COLO668 (cell line): ENCODE results near the gene KCNIP2.
A peak's percentile ranks its signal among the peaks of the same experiment; 100 is the strongest.
"Not testable (repeated sequence)": the region's sequence is repeated elsewhere in the genome, so short reads cannot be mapped to it uniquely, and the experiment has no call there.

Experiments used
- DNase-seq: peaks from one replicate; lab custom pipeline; 2025; ENCODE audit not compliant: unreplicated experiment; lab: John Stamatoyannopoulos, UW

The KCNIP2 gene

GRCh38 chr10:101828766-101829551, 14.6 kb downstream of the KCNIP2 start:
- DNase-seq, result no peak

- no peak for DNase-seq
These were observed 15.5 kb downstream of the KCNIP2 start for GRCh38 chr10:101827919-101828600.

GRCh38 chr10:101826852-101827434, 16.7 kb downstream of the KCNIP2 start:
- DNase-seq, result no peak

- DNase-seq, result no peak
These were observed 18.9 kb downstream of the KCNIP2 start for GRCh38 chr10:101824736-101825135.

- peak; percentile 60 for DNase-seq
These were observed 24.5 kb downstream of the KCNIP2 start for GRCh38 chr10:101818872-101819633.

GRCh38 chr10:101818119-101818871, 25.3 kb downstream of the KCNIP2 start, which contains the start of gene OGA:
OGA (minus strand) TSS chr10:101818444; CDS start chr10:101818022, 422 bp downstream.
- DNase-seq, result peak; percentile 98

- no peak for DNase-seq
These were observed 26.1 kb downstream of the KCNIP2 start for GRCh38 chr10:101817337-101818118.

GRCh38 chr10:101816913-101817336, 26.7 kb downstream of the KCNIP2 start:
- no peak for DNase-seq

GRCh38 chr10:101816376-101816775, 27.2 kb downstream of the KCNIP2 start:
- no peak for DNase-seq

GRCh38 chr10:101814466-101815071, 29.0 kb downstream of the KCNIP2 start:
- DNase-seq, result no peak

- DNase-seq, result no peak
These were observed 31.0 kb downstream of the KCNIP2 start for GRCh38 chr10:101812606-101813005.

GRCh38 chr10:101807158-101807557, 36.4 kb downstream of the KCNIP2 start:
- no peak for DNase-seq

- no peak for DNase-seq
These were observed 40.1 kb downstream of the KCNIP2 start for GRCh38 chr10:101803511-101803910.

GRCh38 chr10:101797403-101798059, 46.1 kb downstream of the KCNIP2 start:
- no peak for DNase-seq

- no peak for DNase-seq
These were observed 50.1 kb downstream of the KCNIP2 start for GRCh38 chr10:101793526-101793925.

GRCh38 chr10:101789686-101790085, 53.9 kb downstream of the KCNIP2 start:
- no peak for DNase-seq

- not testable (repeated sequence) for DNase-seq
These were observed 54.4 kb downstream of the KCNIP2 start for GRCh38 chr10:101789231-101789630.

- DNase-seq, result no peak
These were observed 57.8 kb downstream of the KCNIP2 start for GRCh38 chr10:101785801-101786200.

- DNase-seq, result no peak
These were observed 59.0 kb downstream of the KCNIP2 start for GRCh38 chr10:101784558-101784957.
